Activated CD8-positive, alpha-beta memory T cell treated with anti-CD3 and anti-CD28 coated beads, Interleukin-2, amount 50 U/mL, for 24 hours (primary cell): Measurements from ENCODE around the gene ACTRT3.

Experiments used
- DNase-seq: peaks from one replicate; pipeline ENCODE4 v3.0.0-alpha.2; 2020; ENCODE audit errors: extremely low read depth

The ACTRT3 gene

GRCh38 chr3:169769287-169770181 is at the start of gene ACTRT3:
ACTRT3 (minus strand) TSS chr3:169769561; CDS start chr3:169769520, 41 bp downstream.
- peak; percentile 7 for DNase-seq

GRCh38 chr3:169818316-169818715 is 49.0 kb upstream of the ACTRT3 start:
- no peak for DNase-seq

- no peak for DNase-seq
Measured at GRCh38 chr3:169815590-169816150, 46.3 kb upstream of the ACTRT3 start.

- DNase-seq = peak; percentile 58
Measured at GRCh38 chr3:169813757-169814517, 44.6 kb upstream of the ACTRT3 start.

GRCh38 chr3:169813278-169813677 is 43.9 kb upstream of the ACTRT3 start:
- DNase-seq = no peak

GRCh38 chr3:169812332-169813235 is 43.2 kb upstream of the ACTRT3 start, which contains the start of the genes LRRC34 and LRRIQ4:
LRRC34 (minus strand) TSS chr3:169812904; CDS start chr3:169812548, 356 bp downstream.
LRRIQ4 (plus strand) TSS chr3:169812870; CDS start chr3:169821922, 9,052 bp downstream.
- DNase-seq = peak; percentile 46

GRCh38 chr3:169811631-169812331 is 42.4 kb upstream of the ACTRT3 start:
- no peak for DNase-seq

- no peak for DNase-seq
Measured at GRCh38 chr3:169809230-169809795, 40.0 kb upstream of the ACTRT3 start.

- no peak for DNase-seq
Measured at GRCh38 chr3:169804681-169805080, 35.3 kb upstream of the ACTRT3 start.

GRCh38 chr3:169792359-169792758 is 23.0 kb upstream of the ACTRT3 start:
- no peak for DNase-seq

- DNase-seq = no peak
Measured at GRCh38 chr3:169790687-169791429, 21.5 kb upstream of the ACTRT3 start.

- DNase-seq = no peak
Measured at GRCh38 chr3:169790219-169790618, 20.9 kb upstream of the ACTRT3 start.

GRCh38 chr3:169787791-169788190 is 18.4 kb upstream of the ACTRT3 start:
- no peak for DNase-seq

- DNase-seq = no peak
Measured at GRCh38 chr3:169787120-169787519, 17.8 kb upstream of the ACTRT3 start.

- no peak for DNase-seq
Measured at GRCh38 chr3:169781209-169781855, 12.0 kb upstream of the ACTRT3 start.

GRCh38 chr3:169780742-169781141 is 11.4 kb upstream of the ACTRT3 start:
- DNase-seq = no peak

GRCh38 chr3:169777822-169778221 is 8.5 kb upstream of the ACTRT3 start:
- no peak for DNase-seq

- DNase-seq = no peak
Measured at GRCh38 chr3:169774186-169774585, 4.8 kb upstream of the ACTRT3 start.
